AG04449 (cell line): Measurements from ENCODE around the gene THEMIS.

ENCODE experiments used
- CTCF ChIA-PET: fragments of 350-600 bp; formaldehyde crosslinking; extraction: SDS; loops from one replicate; lab custom pipeline; 2021; ENCODE audit warnings: antibody characterized with exemption; lab: Yijun Ruan, JAX
- POLR2A ChIA-PET: fragments of 400-600, 350-600 bp; formaldehyde crosslinking; extraction: SDS; loops from one replicate; lab custom pipeline; 2020; ENCODE audit warnings: antibody characterized with exemption, inconsistent platforms; lab: Yijun Ruan, JAX
- DNase-seq: peaks from one replicate; pipeline ENCODE4 v3.0.0-alpha.2; 2010; ENCODE audit warnings: low read depth, low spot score
- H3K4me3 ChIP-seq: 2 replicates; pipeline ENCODE4 v1.5.1; 2011; ENCODE audit warnings: low read depth, mild to moderate bottlenecking, control low read depth, low read length
- CTCF ChIP-seq: IDR thresholded peaks from one replicate; pipeline ENCODE4 v1.5.1; 2011; ENCODE audit warnings: mild to moderate bottlenecking, moderate library complexity, low read length, control low read depth, inconsistent platforms; ENCODE audit not compliant: insufficient read depth; ENCODE audit errors: missing control alignments

The THEMIS gene

GRCh38 chr6:127904160-127904559, 3.3 kb upstream of the THEMIS start:
- TF ChIP-seq CTCF = no peak
- ChIA-PET CTCF (no interaction called here), POLR2A (no interaction called here)
- H3K4me3 ChIP-seq = no peak overlapping the region
- DNase-seq = no peak

GRCh38 chr6:127902933-127903332, 2.1 kb upstream of the THEMIS start:
- TF ChIP-seq CTCF = no peak
- CTCF ChIA-PET = no interaction called here
- DNase-seq = no peak
- POLR2A ChIA-PET = no interaction called here
- no peak overlapping the region for H3K4me3 ChIP-seq

DNA sequence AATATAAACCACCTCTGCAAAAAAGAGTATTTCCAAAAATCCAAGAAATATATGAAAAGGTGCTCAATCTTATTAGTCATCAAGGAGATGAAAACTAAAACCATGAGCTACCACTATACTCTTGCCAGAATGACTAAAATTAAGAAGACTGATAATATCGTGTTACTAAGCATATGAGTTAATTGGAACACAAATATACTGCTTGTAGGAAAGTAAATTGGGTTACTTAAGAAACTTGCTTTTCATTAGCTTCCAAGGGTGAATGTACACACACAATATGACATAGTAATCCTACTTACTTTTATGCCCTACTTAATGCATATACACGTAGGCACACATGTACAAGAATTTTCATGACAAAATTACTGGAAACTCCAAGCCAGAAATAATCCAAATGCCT, 3.4 kb downstream of the THEMIS start:
- ChIA-PET CTCF (no interaction called here), POLR2A (no interaction called here)
- H3K4me3 ChIP-seq = no peak overlapping the region
- TF ChIP-seq CTCF = no peak
- no peak for DNase-seq

DNA sequence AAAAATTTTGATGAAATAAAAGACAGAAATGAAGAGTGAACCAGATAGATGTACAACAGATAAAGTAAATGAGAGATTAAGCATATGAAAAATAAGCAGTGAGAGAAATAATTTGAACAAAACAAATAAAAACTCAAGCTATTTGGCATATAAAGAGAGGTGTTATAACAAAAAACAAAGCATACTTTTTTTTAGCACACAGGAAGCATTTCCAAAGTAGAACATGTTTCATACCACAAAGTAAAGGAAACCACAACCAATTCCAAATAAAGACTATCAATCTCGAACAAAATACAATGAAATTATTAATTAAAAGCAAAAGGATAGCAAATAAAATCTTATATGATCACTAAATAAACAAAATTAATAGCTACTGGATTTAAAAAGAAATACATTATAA, 6.8 kb downstream of the THEMIS start:
- ChIA-PET POLR2A (no interaction called here), CTCF (no interaction called here)
- H3K4me3 ChIP-seq = no peak overlapping the region
- TF ChIP-seq CTCF = no peak
- no peak for DNase-seq

- CTCF ChIA-PET = no interaction called here
- POLR2A ChIA-PET = no interaction called here
- H3K4me3 ChIP-seq = no peak overlapping the region
- no peak for TF ChIP-seq CTCF
- no peak for DNase-seq
Observed at GRCh38 chr6:127893541-127893940, 7.3 kb downstream of the THEMIS start.

GRCh38 chr6:127891731-127892326, 9.0 kb downstream of the THEMIS start:
- CTCF ChIA-PET = no interaction called here
- no peak for DNase-seq
- no peak overlapping the region for H3K4me3 ChIP-seq
- POLR2A ChIA-PET = no interaction called here
- no peak for TF ChIP-seq CTCF
